ENCODE data around the gene PADI1. TPM values are rescaled to one million over a fixed set of nuclear protein-coding genes. Genes with fewer than 3 reads are reported as not detected.
A peak's percentile ranks its signal among the peaks of the same experiment; 100 is the strongest.

The PADI1 gene
- total RNA-seq, 4 donors from 2014 or later: 0.14 TPM; not detected in 3

DNA sequence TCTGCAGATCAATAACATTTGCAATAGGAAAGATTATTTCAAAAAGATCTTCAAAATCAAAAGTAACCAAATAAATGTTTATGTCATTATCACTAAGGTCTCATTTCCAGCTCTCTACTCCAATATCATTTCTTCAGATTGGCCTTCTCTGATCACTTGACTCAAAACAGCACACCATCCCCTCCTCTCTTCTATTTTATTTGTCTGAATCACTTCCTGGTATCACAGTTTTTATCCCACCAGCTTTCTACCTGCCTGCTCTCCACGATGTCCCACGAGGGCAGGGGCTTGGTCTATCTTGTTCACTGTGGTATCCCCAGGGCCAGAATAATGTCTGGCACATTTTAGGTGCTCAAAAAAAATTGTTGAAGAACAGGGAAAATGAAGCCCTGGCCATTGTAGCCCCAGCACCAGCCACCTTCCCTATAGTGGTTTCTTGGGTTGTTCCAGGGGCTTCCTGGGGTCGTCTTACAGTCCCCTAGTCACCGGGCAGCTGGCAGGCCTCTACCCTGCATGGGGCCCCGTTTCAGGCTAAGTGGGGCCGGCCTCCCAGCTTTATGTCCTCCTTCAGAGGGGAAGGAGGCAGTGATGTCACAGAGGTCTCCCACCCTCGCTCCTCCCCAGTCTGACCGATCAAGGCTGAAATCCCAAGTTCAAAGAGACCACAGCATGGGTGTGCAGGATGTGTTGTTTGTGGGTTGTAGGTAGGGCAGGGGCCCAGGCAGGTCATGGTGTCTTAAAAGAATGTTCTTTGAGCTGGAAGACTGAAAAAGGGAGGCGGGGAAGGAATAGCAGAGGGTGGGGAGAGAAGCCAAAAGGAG, 3.5 kb upstream of the PADI1 start:
- Histone ChIP-seq H3K4me1 (no peaks in the 10 kb centered on the region), H3K4me3 (no peak overlapping the region), H3K36me3 (no peaks in the 10 kb centered on the region), H3K9me3 (no peaks in the 10 kb centered on the region), H3K27ac (no peak overlapping the region), H3K27me3 (no peaks in the 10 kb centered on the region)
- intact Hi-C loops (cut with DNase I; ENCODE audit: low total_unique reads): no loop called here
- DNase-seq: peak in 1 of 2 donors; percentile 1
- TF ChIP-seq, protein P1, sequence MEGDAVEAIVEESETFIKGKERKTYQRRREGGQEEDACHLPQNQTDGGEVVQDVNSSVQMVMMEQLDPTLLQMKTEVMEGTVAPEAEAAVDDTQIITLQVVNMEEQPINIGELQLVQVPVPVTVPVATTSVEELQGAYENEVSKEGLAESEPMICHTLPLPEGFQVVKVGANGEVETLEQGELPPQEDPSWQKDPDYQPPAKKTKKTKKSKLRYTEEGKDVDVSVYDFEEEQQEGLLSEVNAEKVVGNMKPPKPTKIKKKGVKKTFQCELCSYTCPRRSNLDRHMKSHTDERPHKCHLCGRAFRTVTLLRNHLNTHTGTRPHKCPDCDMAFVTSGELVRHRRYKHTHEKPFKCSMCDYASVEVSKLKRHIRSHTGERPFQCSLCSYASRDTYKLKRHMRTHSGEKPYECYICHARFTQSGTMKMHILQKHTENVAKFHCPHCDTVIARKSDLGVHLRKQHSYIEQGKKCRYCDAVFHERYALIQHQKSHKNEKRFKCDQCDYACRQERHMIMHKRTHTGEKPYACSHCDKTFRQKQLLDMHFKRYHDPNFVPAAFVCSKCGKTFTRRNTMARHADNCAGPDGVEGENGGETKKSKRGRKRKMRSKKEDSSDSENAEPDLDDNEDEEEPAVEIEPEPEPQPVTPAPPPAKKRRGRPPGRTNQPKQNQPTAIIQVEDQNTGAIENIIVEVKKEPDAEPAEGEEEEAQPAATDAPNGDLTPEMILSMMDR (IDR thresholded peaks at IDR 0.05): no peak
- no peak for TF ChIP-seq POLR2A (IDR thresholded peaks at IDR 0.05)

DNA sequence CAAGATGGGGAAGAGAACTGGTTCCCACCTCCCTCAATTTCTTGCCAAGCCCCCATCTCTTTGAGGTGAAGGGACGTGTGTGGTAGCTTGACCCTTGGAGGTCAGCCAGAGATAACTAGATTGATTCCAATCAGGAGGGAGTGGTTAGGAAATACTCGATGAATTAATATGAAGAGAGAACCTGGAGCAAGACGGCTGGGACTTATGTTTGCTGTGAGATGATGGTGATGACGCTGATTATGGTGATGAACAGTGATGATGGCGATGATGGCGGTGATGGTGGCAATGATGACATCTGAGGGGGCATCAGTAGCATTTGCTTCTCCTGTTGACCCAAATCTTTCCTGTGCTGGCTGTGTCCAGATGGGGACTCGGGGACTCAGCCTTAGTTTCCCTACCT, 724 bp downstream of the PADI1 start:
- no peak overlapping the region for H3K27ac ChIP-seq
- no peaks in the 10 kb centered on the region for H3K36me3 ChIP-seq
- H3K4me1 ChIP-seq: no peaks in the 10 kb centered on the region
- H3K27me3 ChIP-seq: no peaks in the 10 kb centered on the region
- DNase-seq: no peak
- intact Hi-C loops (cut with DNase I; ENCODE audit: low total_unique reads): no loop called here
- H3K9me3 ChIP-seq: no peaks in the 10 kb centered on the region
- TF ChIP-seq, protein P1 (IDR thresholded peaks at IDR 0.05): no peak
- no peak overlapping the region for H3K4me3 ChIP-seq

DNA sequence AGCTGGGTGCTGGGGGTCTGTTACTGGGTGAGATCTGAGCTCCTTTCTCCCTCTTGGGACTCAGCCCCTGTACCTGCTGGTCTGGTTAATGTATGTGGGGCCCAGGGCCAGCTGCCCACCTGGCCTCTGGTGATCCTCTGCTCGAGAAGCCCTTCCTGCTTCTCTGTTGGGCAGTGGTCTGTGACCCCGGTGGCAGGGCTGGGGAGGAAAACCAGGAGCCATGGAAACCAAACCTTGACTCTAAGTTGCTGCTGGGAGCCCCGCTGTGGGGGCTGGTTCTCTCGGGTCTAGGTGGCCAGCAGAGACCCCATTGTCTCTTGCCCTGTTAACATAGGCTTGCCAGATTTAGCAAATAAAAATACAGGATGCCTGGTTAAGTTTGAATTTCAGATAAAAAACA, 1.3 kb downstream of the PADI1 start:
- H3K9me3 ChIP-seq: no peaks in the 10 kb centered on the region
- DNase-seq: no peak
- no peaks in the 10 kb centered on the region for H3K4me1 ChIP-seq
- H3K36me3 ChIP-seq: no peaks in the 10 kb centered on the region
- intact Hi-C loops (cut with DNase I; ENCODE audit: low total_unique reads): no loop called here
- no peak for TF ChIP-seq POLR2A (IDR thresholded peaks at IDR 0.05)
- TF ChIP-seq, protein P1 (IDR thresholded peaks at IDR 0.05): no peak
- no peak overlapping the region for H3K4me3 ChIP-seq
- H3K27ac ChIP-seq: no peak overlapping the region
- H3K27me3 ChIP-seq: no peaks in the 10 kb centered on the region

DNA sequence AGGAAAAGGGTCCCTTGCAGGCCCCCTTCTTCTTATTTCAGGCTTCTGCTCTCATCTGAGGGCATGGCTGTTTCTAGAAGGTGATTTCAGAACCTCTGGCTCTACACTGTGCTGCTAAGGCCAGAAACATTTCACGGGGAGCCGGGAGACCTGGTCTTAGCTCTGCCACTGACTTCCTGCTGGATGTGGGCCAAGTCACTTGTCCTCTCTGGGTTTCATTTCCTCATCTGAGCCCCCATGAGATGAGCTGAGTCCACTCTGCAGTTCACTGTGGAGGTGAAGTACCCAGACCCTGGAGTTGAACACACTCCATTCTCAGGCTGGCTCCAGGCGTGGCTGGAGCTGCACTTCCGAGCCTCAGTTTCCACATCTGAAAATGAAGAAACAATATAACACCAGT, 2.1 kb downstream of the PADI1 start:
- Histone ChIP-seq H3K4me1 (no peaks in the 10 kb centered on the region), H3K27ac (no peak overlapping the region), H3K4me3 (no peak overlapping the region), H3K27me3 (no peaks in the 10 kb centered on the region), H3K9me3 (no peaks in the 10 kb centered on the region), H3K36me3 (no peaks in the 10 kb centered on the region)
- DNase-seq: peak in 1 of 2 donors; percentile 17
- intact Hi-C loops (cut with DNase I; ENCODE audit: low total_unique reads): no loop called here
- TF ChIP-seq POLR2A (IDR thresholded peaks at IDR 0.05): no peak
- TF ChIP-seq, protein P1 (IDR thresholded peaks at IDR 0.05): no peak

DNA sequence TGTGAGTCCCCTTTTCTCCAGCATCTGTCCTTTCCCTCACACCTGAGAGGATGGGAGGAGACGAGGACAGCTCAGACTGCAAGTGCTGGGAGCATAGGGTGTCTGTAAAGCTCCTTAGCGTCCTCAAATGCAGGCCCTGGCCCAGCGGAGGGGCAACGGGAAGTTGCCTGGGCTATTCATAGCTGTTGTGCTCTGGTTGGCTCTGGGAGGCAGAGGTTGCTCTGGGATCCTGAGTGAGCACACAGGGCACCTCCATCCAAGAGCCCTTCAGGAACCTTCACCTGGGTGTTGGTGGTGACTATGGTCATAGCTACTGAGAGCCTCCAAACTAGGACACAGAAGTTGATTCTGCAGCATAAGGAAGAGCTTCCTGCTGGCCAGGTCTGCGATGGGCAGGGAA, 2.6 kb downstream of the PADI1 start:
- H3K4me1 ChIP-seq: no peaks in the 10 kb centered on the region
- H3K9me3 ChIP-seq: no peaks in the 10 kb centered on the region
- intact Hi-C loops (cut with DNase I; ENCODE audit: low total_unique reads): no loop called here
- DNase-seq: no peak
- H3K36me3 ChIP-seq: no peaks in the 10 kb centered on the region
- H3K27ac ChIP-seq: no peak overlapping the region
- H3K4me3 ChIP-seq: no peak overlapping the region
- H3K27me3 ChIP-seq: no peaks in the 10 kb centered on the region
- TF ChIP-seq, protein P1 (IDR thresholded peaks at IDR 0.05): no peak
- TF ChIP-seq POLR2A (IDR thresholded peaks at IDR 0.05): no peak
